DMS114 treated with DMSO at 0.1 percent for 48 hours (cell line): Measurements from ENCODE around the gene GSTM4.
"Not testable (repeated sequence)": the region's sequence is repeated elsewhere in the genome, so short reads cannot be mapped to it uniquely, and the experiment has no call there.

Experiments
- DNase-seq: peaks from one replicate; lab custom pipeline; 2025; ENCODE audit not compliant: unreplicated experiment; lab: John Stamatoyannopoulos, UW

Gene GSTM4

GRCh38 chr1:109697861-109698260, 42.0 kb downstream of the GSTM4 start:
- not testable (repeated sequence) for DNase-seq

- DNase-seq = not testable (repeated sequence)
Measured at GRCh38 chr1:109702940-109703339, 47.0 kb downstream of the GSTM4 start.

- DNase-seq = no peak
Measured at GRCh38 chr1:109704173-109704572, 48.3 kb downstream of the GSTM4 start.

- DNase-seq = no peak
Measured at GRCh38 chr1:109705411-109705810, 49.5 kb downstream of the GSTM4 start.

- not testable (repeated sequence) for DNase-seq
Measured at GRCh38 chr1:109708949-109709348, 53.0 kb downstream of the GSTM4 start.

- not testable (repeated sequence) for DNase-seq
Measured at GRCh38 chr1:109709822-109710221, 53.9 kb downstream of the GSTM4 start.
